GM10266 (cell line): ENCODE data around the gene ITGB6.
"Not testable (repeated sequence)": the region's sequence is repeated elsewhere in the genome, so short reads cannot be mapped to it uniquely, and the experiment has no call there.

Source experiments
- DNase-seq: peaks from one replicate; pipeline ENCODE4 v3.0.0; 2012; ENCODE audit errors: extremely low spot score
- CTCF ChIP-seq: IDR thresholded peaks from 2 replicates; pipeline ENCODE4 v1.5.1; 2012; ENCODE audit warnings: mild to moderate bottlenecking, low read depth; ENCODE audit not compliant: control insufficient read depth, insufficient read depth; ENCODE audit errors: missing control alignments

ITGB6 gene

GRCh38 chr2:160126315-160126714 is 73.8 kb downstream of the ITGB6 start:
- no peak for TF ChIP-seq CTCF
- DNase-seq = no peak

- DNase-seq = no peak
- no peak for TF ChIP-seq CTCF
Observed at GRCh38 chr2:160125828-160126227, 74.2 kb downstream of the ITGB6 start.

GRCh38 chr2:160125366-160125765 is 74.7 kb downstream of the ITGB6 start:
- DNase-seq = no peak
- TF ChIP-seq CTCF = no peak

GRCh38 chr2:160124571-160124970 is 75.5 kb downstream of the ITGB6 start:
- no peak for DNase-seq

GRCh38 chr2:160114721-160115120 is 85.4 kb downstream of the ITGB6 start:
- not testable (repeated sequence) for DNase-seq

More at GRCh38 chr2:160124571-160124970, 75.5 kb downstream of the ITGB6 start:
- no peak for TF ChIP-seq CTCF

- no peak for TF ChIP-seq CTCF
- DNase-seq = no peak
Observed at GRCh38 chr2:160114020-160114419, 86.1 kb downstream of the ITGB6 start.

- TF ChIP-seq CTCF = no peak
- peak; percentile 19 for DNase-seq
Observed at GRCh38 chr2:160111951-160112798, 87.9 kb downstream of the ITGB6 start.
